ENCODE results near the gene PPIE.

Gene PPIE

DNA sequence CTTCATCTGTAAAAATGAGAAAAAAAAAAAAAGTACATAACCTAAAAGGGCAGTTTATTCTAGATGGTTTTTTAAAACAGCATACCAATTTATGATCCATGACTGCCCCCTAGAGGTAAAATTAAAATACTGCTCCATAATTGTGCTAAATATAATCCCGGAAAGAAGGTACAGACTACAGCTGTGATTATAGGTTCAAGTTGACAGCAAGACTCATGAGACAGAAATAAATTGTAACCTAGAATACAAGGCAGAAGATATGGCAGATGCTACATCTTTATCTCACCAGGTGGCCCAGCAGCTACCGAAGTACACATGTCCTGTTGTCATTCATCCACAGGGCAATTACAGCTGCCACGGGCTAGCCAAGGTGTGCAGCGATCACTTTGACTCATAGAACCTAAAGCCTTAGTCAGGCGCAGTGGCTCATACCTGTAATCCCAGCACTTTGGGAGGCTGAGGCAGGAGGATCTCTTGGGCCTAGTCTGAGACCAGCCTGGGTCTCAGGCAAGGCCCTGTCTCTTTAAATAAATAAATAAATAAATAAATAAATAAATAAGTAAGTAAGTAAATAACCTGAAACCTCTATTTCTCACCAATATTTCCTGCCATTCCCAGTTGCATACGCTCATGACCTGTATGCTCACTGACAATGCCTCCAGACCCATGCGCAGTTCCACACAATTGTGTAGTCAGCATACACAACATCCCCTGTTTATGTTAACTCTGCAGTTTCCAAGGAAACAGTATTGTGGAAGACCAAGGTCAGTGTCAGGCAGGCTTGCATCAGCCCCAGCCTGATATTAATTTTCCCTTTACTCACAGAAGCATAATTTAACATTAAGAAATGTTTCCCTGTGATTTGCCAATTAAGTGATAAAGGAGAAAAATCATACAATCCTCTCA, 18.3 kb upstream of the PPIE start:
- no peak for DNase-seq (ENCODE audit: low read depth in 2 of 3, low spot score in 2 of 3)

DNA sequence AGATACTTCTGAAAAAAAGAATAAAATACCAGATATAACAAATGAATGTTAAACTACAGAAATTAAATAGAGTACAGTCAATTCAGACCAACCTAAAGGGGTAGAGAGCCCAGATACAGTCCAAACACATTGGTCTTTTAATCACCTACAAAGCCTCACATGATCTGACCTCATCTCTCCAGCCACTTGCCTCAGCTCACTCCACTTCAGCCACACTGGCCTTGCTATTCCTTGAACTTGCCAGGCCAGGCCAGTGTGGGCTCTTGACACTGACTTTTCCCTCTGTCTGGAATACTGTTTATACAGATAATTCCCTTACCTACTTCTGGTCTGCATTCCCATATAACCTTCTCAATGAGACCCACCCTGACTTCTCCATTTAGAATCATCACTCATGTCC, 17.0 kb upstream of the PPIE start:
- DNase-seq (ENCODE audit: low read depth in 2 of 3, low spot score in 2 of 3): no peak

DNA sequence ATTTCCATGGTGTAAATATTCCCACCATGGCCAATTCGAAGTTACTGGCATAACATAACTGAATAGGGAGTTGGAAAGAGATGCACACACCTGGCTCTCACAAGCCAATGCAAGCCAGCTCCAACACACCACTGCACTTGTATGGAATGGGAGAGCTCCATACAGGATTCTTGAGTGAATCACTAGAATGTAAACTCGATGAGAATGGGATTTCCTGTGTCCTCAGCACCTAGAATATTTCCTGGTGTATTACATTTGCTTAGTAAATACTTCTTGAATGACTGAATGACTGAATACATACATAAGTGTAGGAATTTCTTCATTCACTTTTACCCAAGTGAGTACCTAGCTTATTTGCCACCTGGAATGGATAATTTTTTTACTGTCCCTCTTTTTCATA, 16.2 kb upstream of the PPIE start:
- no peak for DNase-seq (ENCODE audit: low read depth in 2 of 3, low spot score in 2 of 3)

DNA sequence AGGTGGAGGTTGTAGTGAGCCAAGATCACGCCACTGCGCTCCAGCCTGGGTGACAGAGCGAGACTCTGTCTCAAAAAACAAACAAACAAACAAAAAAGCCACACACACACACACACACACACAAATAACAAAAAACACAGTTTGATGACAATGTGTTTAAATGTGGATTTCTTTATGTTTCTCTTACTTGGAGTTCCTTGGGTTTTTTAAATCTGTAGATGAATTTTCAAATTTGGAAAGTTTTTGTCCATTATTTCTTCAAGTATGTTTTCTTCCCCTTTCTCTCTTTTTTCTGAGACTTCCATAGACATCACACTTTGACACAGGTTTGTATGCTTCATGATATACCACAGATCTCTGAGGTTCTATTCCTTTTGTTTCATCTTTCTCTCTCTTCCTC, 12.1 kb upstream of the PPIE start:
- no peak for DNase-seq (ENCODE audit: low read depth in 2 of 3, low spot score in 2 of 3)

DNA sequence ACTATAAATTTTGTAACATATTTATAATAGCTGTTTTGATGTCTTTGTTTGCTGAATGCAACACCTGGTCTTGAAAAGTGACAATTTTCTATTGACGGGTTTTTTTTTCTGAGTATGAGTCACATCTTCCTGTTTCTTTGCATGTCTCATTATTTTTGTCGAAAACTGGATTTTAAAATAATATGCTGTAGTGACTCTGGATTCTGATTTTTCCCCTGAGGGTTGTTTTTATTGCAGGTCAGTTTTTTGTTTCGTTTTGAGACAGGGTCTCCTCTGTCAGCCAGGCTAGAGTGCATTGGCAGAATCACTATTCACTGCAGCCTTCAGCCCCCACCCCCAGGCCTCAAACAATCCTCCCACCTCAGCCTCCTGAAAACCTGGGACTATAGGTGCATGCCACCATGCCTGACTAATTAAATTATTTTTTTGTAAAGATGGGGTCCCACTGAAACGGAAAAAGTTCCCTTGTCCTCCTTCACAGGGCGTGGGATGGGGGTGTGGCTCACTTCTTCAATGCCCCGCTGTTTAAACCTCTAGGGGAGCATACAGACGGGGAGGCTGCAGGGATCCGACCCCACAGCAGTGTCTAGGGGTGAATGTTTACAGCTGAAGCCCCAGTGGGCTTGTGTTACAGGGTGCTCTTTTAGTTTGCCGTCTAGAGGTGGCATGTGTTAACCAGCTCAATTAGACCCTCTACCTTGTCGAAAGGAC, 11.3 kb upstream of the PPIE start:
- DNase-seq (ENCODE audit: low read depth in 2 of 3, low spot score in 2 of 3): no peak

DNA sequence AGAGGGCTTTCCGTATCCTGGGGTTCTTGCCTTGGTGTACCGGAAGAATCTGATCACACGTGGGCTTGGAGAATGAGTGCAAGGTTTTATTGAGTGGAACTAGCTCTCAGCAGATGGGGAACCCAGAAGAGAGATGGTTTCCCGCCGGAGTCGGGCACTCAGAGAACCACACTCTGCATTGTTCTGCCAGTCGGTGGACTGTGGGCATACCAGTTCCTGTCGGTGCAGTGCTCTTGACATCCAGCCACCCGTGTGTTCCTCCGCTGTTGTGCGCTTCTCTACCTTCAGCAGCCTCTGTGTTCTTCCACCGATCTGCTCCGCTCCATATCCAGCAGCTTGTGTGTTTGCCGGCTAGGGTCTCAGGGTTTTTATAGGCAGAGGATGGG, 10.8 kb upstream of the PPIE start:
- no peak for DNase-seq (ENCODE audit: low read depth in 2 of 3, low spot score in 2 of 3)

DNA sequence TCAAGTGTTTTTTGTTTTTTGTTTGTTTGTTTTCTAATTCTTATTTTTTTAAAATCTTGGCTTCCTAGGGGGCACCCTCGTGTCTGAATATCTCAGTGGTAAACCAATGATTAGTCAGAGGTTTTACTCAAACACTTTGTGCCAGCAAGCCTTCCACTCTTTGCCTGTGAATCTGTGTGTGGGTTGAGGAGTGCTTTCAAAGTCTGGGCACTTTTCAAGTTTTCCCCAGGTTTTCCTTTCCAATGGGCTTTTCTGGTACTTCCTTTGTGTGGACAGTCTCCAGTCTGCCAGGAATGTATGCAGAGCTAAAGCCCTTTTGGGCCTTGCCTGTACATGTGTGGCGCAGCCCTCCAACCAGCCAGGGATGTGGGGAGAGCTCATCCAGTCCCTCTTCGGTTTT, 9.7 kb upstream of the PPIE start:
- no peak for DNase-seq (ENCODE audit: low read depth in 2 of 3, low spot score in 2 of 3)

DNA sequence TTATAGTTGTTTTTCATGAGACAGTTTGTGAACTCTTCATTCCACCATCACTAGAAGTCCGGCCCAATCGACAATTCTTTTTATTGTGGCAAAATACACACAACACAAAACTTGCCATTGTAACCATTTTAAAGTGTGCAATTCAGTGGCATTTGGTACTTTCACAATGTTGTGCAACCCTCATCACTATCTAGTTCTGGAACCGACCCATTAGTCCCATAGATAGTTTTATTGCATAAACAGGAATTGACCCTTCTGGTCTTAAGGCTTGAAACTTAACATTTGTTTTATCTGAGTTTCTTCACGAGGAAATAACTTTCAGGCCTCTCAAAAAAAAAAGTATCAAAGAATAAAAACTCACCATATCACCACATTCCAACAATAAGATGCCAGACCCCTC, 8.8 kb upstream of the PPIE start:
- no peak for DNase-seq (ENCODE audit: low read depth in 2 of 3, low spot score in 2 of 3)

DNA sequence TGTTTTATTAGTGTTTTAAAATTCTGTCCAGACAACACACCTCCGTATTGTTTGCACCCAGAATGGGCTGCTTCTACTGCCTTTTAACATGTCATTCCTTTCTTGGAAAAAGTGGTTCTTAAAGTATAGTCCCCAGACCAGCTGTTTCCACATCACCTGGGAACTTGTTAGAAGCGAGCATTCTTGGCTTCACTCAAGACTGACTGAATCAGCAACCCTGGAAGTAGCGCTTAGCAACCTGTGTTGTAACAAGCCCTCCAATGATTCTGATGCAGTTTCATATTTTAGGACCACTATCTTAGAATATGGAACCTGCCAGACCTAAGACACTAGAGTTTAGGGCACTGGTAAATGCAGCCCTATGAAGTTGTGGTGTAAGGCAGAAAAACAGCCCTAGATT, 6.0 kb upstream of the PPIE start:
- no peak for DNase-seq (ENCODE audit: low read depth in 2 of 3, low spot score in 2 of 3)

DNA sequence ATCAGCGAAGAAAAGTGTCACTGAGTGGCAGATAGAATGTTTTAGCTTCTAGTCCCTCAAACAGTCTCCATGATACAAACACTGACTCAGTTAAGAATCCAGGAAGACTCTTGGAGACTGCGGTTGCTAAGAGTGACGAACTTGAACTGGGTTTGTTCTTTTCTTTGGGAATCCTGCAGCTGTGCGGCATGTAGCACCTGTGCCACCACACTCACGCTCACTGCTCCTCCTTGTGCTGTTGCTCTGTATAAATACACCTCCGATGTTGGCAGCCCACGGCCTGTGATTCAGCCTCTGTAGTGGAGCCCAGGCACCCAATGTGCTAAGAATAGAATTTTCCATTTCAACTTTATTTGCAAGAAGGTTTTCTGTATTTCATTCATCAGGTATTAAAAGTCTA, 5.5 kb upstream of the PPIE start:
- DNase-seq (ENCODE audit: low read depth in 2 of 3, low spot score in 2 of 3): no peak

DNA sequence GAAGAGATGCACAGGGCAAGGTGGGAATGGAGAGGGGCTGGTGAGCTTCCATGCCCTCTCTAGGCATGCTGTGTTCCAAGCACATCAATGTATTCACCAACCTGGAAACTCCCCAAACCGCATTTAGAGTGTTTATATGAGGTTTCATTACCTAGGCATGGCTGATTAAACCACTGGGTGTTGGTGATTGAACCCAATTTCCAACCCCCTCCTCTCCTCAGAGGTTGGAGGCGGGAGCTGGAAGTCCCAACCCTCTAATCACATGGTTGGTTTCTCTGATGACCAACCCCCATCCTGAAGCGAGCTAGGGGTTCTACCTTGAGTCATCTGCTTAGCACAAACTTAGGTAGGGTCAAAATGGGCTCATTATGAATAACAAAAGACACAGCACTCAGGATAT, 3.0 kb upstream of the PPIE start:
- DNase-seq (ENCODE audit: low read depth in 2 of 3, low spot score in 2 of 3): no peak

DNA sequence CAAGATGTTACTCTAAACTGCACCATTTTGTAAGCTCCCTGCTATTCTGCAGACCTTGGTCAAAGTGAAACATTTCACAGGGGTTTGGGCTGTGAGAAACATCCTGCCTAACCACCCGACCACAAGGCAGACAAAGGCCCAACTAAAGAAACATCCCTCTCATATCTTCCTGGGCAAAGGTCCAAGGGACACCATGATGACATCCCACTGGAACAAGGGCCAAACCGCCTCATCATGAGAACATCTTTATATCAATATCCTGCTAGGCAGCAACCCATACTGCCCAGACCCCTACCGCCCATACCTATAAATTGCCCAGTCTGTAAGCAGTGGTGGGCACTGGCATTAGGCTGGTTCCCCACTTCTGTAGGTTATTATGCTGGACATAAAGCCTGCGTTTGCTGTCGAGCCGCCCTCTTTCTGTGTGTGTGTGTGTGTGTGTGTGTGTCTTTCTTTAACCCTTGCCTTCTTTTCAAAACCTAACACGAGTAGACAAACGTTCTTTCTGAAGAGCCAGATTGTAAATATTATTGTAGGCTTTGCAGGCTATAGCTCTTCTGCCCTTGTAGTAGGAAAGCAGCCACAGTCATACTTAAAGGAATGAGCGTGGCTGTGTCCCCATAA, 1.0 kb upstream of the PPIE start:
- DNase-seq (ENCODE audit: low read depth in 2 of 3, low spot score in 2 of 3): no peak

DNA sequence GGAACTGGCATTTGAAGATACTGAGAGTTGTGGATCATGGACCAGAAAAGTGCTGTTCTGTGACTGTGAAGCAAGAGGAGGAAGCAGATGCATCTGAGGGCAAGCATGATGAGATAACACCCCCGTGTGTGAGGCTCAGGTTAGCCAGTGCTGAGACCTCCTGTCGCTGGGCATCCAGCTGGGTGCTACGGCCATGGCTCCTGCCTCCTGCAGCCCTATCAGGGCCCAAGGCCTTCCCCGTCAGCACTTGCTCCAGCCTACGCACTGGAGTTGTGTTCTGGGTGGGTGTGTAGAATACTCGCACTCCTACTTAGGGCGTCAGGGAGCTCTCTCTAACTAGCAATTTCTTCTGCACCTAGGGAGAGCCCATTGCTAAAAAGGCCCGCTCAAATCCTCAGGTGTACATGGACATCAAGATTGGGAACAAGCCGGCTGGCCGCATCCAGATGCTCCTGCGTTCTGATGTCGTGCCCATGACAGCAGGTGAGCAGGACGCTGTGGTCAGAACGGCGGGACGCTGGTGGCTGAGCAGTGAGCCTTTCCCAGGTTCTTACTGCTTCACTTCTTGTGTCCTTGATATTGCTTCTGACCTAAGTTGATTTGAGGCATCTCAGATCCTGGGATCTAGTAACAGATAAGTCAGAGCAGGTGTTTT, 6.5 kb downstream of the PPIE start:
- no peak for DNase-seq (ENCODE audit: low read depth in 2 of 3, low spot score in 2 of 3)

DNA sequence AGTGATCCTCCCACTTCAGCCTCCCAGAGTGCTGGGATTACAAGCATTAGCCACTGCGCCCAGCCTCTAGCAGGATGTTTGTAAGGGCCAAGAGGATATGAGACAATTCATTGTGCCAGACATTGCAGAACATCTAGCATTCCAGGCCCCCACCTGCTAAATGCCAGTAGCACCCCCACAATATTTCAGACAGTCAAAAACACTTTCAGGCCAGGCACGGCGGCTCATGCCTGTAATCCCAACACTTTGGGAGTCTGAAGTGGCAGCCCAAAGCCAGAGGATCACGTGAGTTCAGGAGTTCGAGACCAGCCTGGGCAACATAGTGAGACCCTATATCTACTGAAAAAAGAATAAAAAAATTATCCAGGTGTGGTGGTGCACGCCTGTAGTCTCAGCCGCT, 12.9 kb downstream of the PPIE start:
- DNase-seq (ENCODE audit: low read depth in 2 of 3, low spot score in 2 of 3): no peak

DNA sequence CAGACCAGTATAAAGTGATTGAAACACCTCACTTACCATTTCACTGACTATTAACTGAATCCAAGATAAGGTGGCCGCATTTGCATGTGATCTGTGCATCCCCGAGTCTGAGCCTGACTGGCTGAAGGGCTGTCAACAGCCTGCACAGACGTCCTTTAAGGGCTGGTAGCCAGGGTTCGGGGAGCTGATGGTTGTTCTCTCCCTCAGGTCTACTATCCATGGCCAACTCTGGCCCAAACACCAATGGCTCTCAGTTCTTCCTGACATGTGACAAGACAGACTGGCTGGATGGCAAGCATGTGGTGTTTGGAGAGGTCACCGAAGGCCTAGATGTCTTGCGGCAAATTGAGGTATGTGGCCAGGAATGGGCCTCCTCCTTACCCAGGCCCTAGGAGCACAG, 14.0 kb downstream of the PPIE start:
- DNase-seq (ENCODE audit: low read depth in 2 of 3, low spot score in 2 of 3): no peak

DNA sequence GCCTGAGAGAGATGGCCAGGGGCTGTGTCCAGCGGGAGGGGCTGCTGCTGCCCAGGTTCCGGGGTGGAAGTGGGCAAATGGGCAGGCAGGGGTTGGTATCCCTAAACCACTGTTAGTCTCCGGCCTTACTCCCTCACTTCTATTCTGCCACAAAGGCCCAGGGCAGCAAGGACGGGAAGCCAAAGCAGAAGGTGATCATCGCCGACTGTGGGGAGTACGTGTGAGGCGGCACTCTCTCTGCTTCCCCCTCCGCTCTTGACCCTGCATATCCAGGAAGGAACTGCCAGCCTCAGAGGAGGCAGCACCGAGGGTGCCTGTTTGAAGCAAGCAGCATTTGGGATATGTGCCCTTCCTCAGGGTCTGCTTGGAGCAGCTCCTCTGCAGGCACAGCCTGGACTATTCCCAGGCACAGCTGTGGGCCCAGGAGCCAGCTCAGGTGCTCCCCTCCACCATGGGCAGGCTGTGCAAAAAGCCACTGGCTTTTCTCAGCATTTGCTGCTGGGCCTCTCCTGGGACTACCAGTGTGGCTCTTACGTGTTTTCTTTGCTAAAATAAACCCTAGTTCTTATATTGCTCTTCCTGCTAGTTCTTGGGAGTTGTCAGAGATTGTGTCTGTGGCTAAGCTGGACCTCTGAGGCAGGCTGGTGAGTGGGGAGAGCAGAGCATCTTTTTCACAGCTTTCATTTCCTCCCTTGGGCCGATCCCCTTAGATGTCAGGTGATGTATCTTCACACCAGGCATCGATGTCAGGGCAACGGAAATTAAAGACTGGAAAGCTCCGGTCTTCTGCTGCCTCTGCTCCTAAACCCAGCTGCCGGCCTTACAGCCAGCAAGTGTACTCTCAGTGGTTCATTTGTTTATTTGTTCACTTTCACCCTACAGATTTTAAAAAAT, 14.7 kb downstream of the PPIE start:
- DNase-seq (ENCODE audit: low read depth in 2 of 3, low spot score in 2 of 3): no peak

DNA sequence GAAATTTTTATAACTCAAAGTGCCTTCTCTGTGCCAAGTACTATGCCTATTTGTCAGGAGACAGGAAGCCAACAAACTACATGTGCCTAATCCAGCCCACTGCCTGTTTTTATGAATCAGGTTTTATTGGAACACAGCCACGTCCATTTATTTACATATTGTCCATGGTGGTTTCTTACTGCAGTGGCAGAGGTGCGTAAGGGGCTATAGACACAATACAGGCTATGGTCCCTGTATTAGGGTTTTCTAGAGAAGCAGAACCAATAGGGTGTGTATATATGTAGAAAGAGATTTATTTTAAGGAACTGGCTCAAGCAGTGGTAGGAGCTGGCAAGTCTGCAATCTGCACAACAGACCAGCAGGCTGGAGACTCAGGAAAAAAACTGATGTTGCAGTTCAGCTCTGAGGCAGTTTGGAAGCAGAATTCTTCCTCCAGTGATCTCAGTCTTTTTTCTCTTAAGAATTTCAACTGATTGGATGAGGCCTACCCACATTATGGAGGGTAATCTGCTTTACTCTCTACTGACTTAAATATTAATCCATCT, 15.4 kb downstream of the PPIE start:
- no peak for DNase-seq (ENCODE audit: low read depth in 2 of 3, low spot score in 2 of 3)

DNA sequence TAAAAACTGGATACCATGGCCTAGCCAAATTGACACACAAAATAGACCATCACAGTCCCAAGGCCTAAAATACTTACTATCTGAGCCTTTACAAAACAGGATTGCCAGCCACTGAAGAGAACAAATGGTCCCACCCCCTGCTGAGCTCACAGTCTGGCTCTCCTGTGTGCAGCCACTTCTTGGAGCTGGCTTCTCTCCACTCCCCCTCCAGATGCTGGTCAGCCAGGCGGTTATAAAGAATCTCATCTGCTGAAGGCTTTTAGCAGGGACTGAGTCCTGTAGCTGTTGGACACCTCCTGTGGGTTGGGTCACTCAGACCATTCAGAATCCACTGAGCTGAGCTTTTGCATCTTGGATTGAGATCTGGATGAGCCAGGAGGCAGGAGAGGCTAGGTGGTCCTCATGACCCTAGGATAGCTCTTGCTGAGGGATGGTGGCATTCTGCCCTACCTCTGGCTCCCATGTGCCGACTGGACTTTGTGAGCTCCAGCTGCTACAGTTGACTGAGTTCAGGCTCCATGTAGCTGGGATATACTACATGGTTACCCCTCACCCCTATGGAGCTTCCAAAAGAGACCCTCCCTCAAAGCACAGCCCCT, 16.3 kb downstream of the PPIE start:
- DNase-seq (ENCODE audit: low read depth in 2 of 3, low spot score in 2 of 3): no peak

DNA sequence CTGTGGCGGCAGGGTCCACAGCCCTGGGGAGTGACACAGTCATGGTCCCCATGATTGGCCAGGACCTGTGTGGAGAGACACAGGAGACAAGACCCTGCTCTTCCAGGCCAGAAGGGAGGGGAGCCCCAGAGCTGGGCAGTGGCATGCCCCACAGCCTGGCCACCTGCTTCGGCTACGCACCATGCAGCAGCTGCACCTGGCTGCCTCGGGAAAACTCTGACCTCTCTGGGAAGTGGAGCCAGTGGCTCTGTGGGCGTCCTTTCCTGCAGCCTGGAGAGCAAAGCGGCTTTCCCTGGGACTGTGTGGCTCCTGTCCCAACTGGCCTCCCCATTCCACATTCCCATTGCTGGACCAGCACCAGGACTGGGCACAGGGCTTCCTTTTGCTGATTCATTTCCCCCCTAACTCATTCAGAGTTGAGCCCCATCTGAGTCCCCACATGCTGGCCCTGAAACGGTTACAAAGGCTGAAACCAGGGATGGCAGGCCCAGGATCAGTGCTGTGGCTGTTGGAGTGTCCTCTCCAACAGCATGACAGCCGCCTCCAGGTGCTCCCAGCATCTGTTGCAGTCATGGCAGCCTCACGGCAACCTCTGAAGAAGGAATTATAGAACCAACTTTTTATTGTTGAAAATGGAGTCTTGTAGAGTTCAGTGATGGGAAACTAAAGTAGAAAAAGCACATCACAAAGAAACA, 17.4 kb downstream of the PPIE start:
- DNase-seq (ENCODE audit: low read depth in 2 of 3, low spot score in 2 of 3): no peak
